GM12878 (cell line): ENCODE measurements around the gene TRIM38. TPM values are rescaled to one million over a fixed set of nuclear protein-coding genes. Genes with fewer than 3 reads are reported as not detected.

Experiments used
- ATAC-seq: fragments of 200-7000 bp; cut with Tn5 transposase; 3 replicates; pipeline ENCODE4 v1.9.1; 2020; ENCODE audit warnings: mild to moderate bottlenecking, moderate library complexity
- BruUV-seq: library from RNA; stranded (reverse); fragments of 400-500 nt; replicated peaks from 2 replicates; lab custom pipeline; 2021; lab: Mats Ljungman, UMichigan
- CTCF ChIA-PET: fragments of 300-600 bp; sonication (Branson Sonifier 250); formaldehyde crosslinking; extraction: SDS; loops from one replicate; lab custom pipeline; 2021; ENCODE audit warnings: inconsistent platforms; lab: Yijun Ruan, JAX
- POLR2A ChIA-PET: fragments of 350-600 bp; formaldehyde crosslinking; extraction: SDS; loops from one replicate; lab custom pipeline; 2021; ENCODE audit warnings: inconsistent platforms; lab: Charles Lee
- RAD21 ChIA-PET: fragments of 300-600 bp; sonication (Branson Sonifier 250); formaldehyde crosslinking; loops from one replicate; lab custom pipeline; 2023; ENCODE audit warnings: antibody characterized with exemption; ENCODE audit not compliant: unreplicated experiment; lab: Charles Lee
- SMC1A ChIA-PET: fragments of 300-600 bp; sonication (Branson Sonifier 250); formaldehyde crosslinking; loops from one replicate; lab custom pipeline; 2023; ENCODE audit not compliant: unreplicated experiment, uncharacterized antibody; lab: Charles Lee
- DNase-seq: peaks from one replicate; pipeline ENCODE4 v3.0.0-alpha.2; 2011; ENCODE audit warnings: low read depth, low spot score
- FAIRE-seq: peaks from 3 replicates; lab custom pipeline; 2011; peaks lifted over from hg19 to GRCh38; lab: Jason Lieb, UNC
- H2AFZ ChIP-seq: 2 replicates; pipeline ENCODE4 v1.6.0; 2011; ENCODE audit warnings: low read depth, low read length, control low read depth; ENCODE audit not compliant: control insufficient read depth
- H3K27ac ChIP-seq: 2 replicates; pipeline ENCODE4 v1.5.1; 2011; ENCODE audit warnings: control low read depth; ENCODE audit not compliant: control insufficient read depth, insufficient read depth
- H3K27me3 ChIP-seq, 2 experiments: replicated peaks in 1 of 2; 2 replicates each; pipeline versions ENCODE4 v1.6.0 to v1.6.1; 2011; ENCODE audit warnings: low read length in 1 of 2; ENCODE audit not compliant: control insufficient read depth in 2 of 2, insufficient read depth in 2 of 2
- H3K36me3 ChIP-seq, 2 experiments: 2 replicates each; pipeline ENCODE4 v1.5.1; 2011; ENCODE audit warnings: low read length in 1 of 2; ENCODE audit not compliant: control insufficient read depth in 2 of 2, insufficient read depth in 2 of 2
- H3K4me1 ChIP-seq: 2 replicates; pipeline ENCODE4 v1.6.1; 2011; ENCODE audit warnings: mild to moderate bottlenecking, low read length, moderate library complexity, mixed read lengths; ENCODE audit not compliant: control insufficient read depth, insufficient read depth
- H3K4me2 ChIP-seq: 2 replicates; pipeline ENCODE4 v1.6.0; 2011; ENCODE audit warnings: control low read depth; ENCODE audit not compliant: control insufficient read depth, insufficient read depth
- H3K4me3 ChIP-seq: fragments of 200-600 bp; sonication (generic); 2 replicates; pipeline ENCODE4 v1.5.1; 2016
- H3K79me2 ChIP-seq: 2 replicates; pipeline ENCODE4 v1.6.0; 2011; ENCODE audit warnings: low read length; ENCODE audit not compliant: control insufficient read depth, insufficient read depth
- H3K9ac ChIP-seq: 2 replicates; pipeline ENCODE4 v1.8.0; 2011; ENCODE audit warnings: low read length, control low read depth, mixed read lengths; ENCODE audit not compliant: control insufficient read depth, insufficient read depth
- H3K9me3 ChIP-seq: replicated peaks from 3 replicates; pipeline ENCODE4 v1.5.1; 2011; ENCODE audit warnings: mild to moderate bottlenecking, low read length; ENCODE audit not compliant: control insufficient read depth, insufficient read depth
- H4K20me1 ChIP-seq: 2 replicates; pipeline ENCODE4 v1.6.0; 2011; ENCODE audit not compliant: control insufficient read depth, insufficient read depth
- ATF7 ChIP-seq: fragments of 450-650 bp; IDR thresholded peaks from 2 replicates; pipeline ENCODE4 v1.6.1; 2016; ENCODE audit warnings: low read depth, mild to moderate bottlenecking
- JUND ChIP-seq: IDR thresholded peaks from 2 replicates; pipeline ENCODE4 v1.6.1; 2012; ENCODE audit warnings: low read depth, mild to moderate bottlenecking, low read length, improper control_type of control experiment, moderate library complexity
- KLF5 ChIP-seq: fragments of 450-650 bp; IDR thresholded peaks from 2 replicates; pipeline ENCODE4 v1.6.1; 2014; ENCODE audit warnings: mild to moderate bottlenecking; ENCODE audit not compliant: partially characterized antibody
- MEF2A ChIP-seq: IDR thresholded peaks from 2 replicates; pipeline ENCODE4 v1.6.1; 2011; ENCODE audit warnings: low read depth, mild to moderate bottlenecking, low read length, moderate library complexity; ENCODE audit not compliant: insufficient read depth
- MTA3 ChIP-seq: IDR thresholded peaks from 2 replicates; pipeline ENCODE4 v1.6.1; 2012; ENCODE audit warnings: low read length, inconsistent platforms, borderline replicate concordance
- PKNOX1 ChIP-seq: fragments of 450-650 bp; IDR thresholded peaks from 2 replicates; pipeline ENCODE4 v1.6.1; 2016; ENCODE audit warnings: mild to moderate bottlenecking
- POLR2AphosphoS2 ChIP-seq: IDR thresholded peaks from 2 replicates; pipeline ENCODE4 v1.6.1; 2011; ENCODE audit warnings: low read depth, mild to moderate bottlenecking, low read length, improper control_type of control experiment, moderate library complexity
- STAT1 ChIP-seq: fragments of 450-650 bp; conservative IDR thresholded peaks from 2 replicates; pipeline ENCODE4 v1.6.1; 2014; ENCODE audit warnings: antibody characterized with exemption, mild to moderate bottlenecking
- YBX1 ChIP-seq: fragments of 450-650 bp; IDR thresholded peaks from 2 replicates; pipeline ENCODE4 v1.6.1; 2016; ENCODE audit warnings: antibody characterized with exemption
- ZBTB40 ChIP-seq: fragments of 450-650 bp; IDR thresholded peaks from 2 replicates; pipeline ENCODE4 v1.6.1; 2016; ENCODE audit warnings: mild to moderate bottlenecking, moderate library complexity, borderline replicate concordance
- in situ Hi-C: fragments of 300-500 bp; cut with MboI; formaldehyde crosslinking; loops from 9 replicates; pipeline ENCODE4 v1.14.3; 2018; ENCODE audit warnings: mixed read lengths
- intact Hi-C: fragments of 100-400 bp; cut with micrococcal nuclease; formaldehyde crosslinking; loops from one replicate; pipeline ENCODE4 v1.14.2; 2022; ENCODE audit not compliant: unreplicated experiment
- polyA plus RNA-seq, 11 experiments: library from polyadenylated mRNA; depleted of rRNA in 4 of 11; unstranded in 6 of 11; stranded (reverse) in 5 of 11; fragments of >200 nt; fragmentation: Nextera tagmentation in 4 of 11; fragmentation: Illumina TruSeq in 1 of 11; extraction: Ambion mirVana in 4 of 11; extraction: Trizol in 1 of 11; gene quantifications; 1 replicate in 1 of 11; 2 replicates in 10 of 11; pipeline versions ENCODE4 v1.2.1 to v1.2.3, GENCODE V29; 2011 to 2016; ENCODE audit warnings: inconsistent platforms in 2 of 11, missing spikeins in 2 of 11, low read depth in 1 of 11
- total RNA-seq, 4 experiments: library from RNA; depleted of rRNA in 3 of 4; stranded (reverse); fragments of >200 nt in 3 of 4; fragmentation: Illumina TruSeq in 1 of 4; extraction: Trizol in 1 of 4; gene quantifications; 2 replicates each; pipeline versions ENCODE4 v1.2.1 to v1.2.3, GENCODE V29; 2013 to 2021
- TF ChIP-seq, protein P1 (sequence below): fragments of 450-650 bp; IDR thresholded peaks from 2 replicates; pipeline ENCODE4 v1.6.1; 2017; ENCODE audit warnings: mild to moderate bottlenecking
- TF ChIP-seq, protein P2 (sequence below): IDR thresholded peaks from 2 replicates; pipeline ENCODE4 v1.6.1; 2012; ENCODE audit warnings: mild to moderate bottlenecking, low read depth, low read length

The TRIM38 gene
- total and polyA plus RNA-seq, 10 of the 15 experiments (the other 5 are each of a cell fraction or from before 2014, with no cell fraction given) = 4.5 to 14.7 (median 11.1) TPM

- no TSS peak for BruUV-seq
- H3K27ac ChIP-seq = peak overlapping the region; percentile 95
- H3K4me1 ChIP-seq = peaks cover 9% of the 10 kb centered on the region
- ChIA-PET RAD21 (interaction anchor here (0.7 to 6.0 kb wide), 4 partner anchors 14 to 1101 kb away, joined by 3 to 38 read pairs (median 3); a partner anchor contains a TSS), SMC1A (interaction anchor here (0.8 to 4.4 kb wide), 4 partner anchors 8 to 309 kb away, joined by 3 to 39 read pairs (median 20); a partner anchor contains a TSS), CTCF (interaction anchor here (1.1 to 12.3 kb wide), 6 partner anchors 8 to 311 kb away, joined by 3 to 117 read pairs (median 10); a partner anchor contains a TSS), POLR2A (interaction anchor here (0.5 to 9.8 kb wide), 6 partner anchors 8 to 1864 kb away, joined by 3 to 128 read pairs (median 28); a partner anchor contains a TSS)
- FAIRE-seq (no peak), ATAC-seq (no peak), DNase-seq (no peak)
- peak overlapping the region; percentile 45 for H3K9ac ChIP-seq
- no peaks in the 10 kb centered on the region for H4K20me1 ChIP-seq
- H3K36me3 ChIP-seq = no peaks in the 10 kb centered on the region
- peak overlapping the region; percentile 50; the same call in 1 of the 2 replicates for H3K4me2 ChIP-seq
- H2AFZ ChIP-seq = no peak overlapping the region
- in situ Hi-C loops (no loop called here), intact Hi-C loops (loop anchor here (10.0 kb wide), 1 partner anchor 1095 kb away; the partner anchor contains the start of gene RIPOR2)
- H3K4me3 ChIP-seq = no peak overlapping the region
- H3K79me2 ChIP-seq = no peaks in the 10 kb centered on the region
- no peaks in the 10 kb centered on the region for H3K27me3 ChIP-seq
- no peaks in the 10 kb centered on the region for H3K9me3 ChIP-seq
- TF ChIP-seq POLR2AphosphoS2 (no peak), KLF5 (no peak), STAT1 (no peak), YBX1 (no peak), ZBTB40 (no peak), ATF7 (no peak), JUND (no peak), MEF2A (no peak), MTA3 (no peak), PKNOX1 (no peak)
- TF ChIP-seq, protein P1, sequence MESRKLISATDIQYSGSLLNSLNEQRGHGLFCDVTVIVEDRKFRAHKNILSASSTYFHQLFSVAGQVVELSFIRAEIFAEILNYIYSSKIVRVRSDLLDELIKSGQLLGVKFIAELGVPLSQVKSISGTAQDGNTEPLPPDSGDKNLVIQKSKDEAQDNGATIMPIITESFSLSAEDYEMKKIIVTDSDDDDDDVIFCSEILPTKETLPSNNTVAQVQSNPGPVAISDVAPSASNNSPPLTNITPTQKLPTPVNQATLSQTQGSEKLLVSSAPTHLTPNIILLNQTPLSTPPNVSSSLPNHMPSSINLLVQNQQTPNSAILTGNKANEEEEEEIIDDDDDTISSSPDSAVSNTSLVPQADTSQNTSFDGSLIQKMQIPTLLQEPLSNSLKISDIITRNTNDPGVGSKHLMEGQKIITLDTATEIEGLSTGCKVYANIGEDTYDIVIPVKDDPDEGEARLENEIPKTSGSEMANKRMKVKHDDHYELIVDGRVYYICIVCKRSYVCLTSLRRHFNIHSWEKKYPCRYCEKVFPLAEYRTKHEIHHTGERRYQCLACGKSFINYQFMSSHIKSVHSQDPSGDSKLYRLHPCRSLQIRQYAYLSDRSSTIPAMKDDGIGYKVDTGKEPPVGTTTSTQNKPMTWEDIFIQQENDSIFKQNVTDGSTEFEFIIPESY = no peak
- TF ChIP-seq, protein P2, sequence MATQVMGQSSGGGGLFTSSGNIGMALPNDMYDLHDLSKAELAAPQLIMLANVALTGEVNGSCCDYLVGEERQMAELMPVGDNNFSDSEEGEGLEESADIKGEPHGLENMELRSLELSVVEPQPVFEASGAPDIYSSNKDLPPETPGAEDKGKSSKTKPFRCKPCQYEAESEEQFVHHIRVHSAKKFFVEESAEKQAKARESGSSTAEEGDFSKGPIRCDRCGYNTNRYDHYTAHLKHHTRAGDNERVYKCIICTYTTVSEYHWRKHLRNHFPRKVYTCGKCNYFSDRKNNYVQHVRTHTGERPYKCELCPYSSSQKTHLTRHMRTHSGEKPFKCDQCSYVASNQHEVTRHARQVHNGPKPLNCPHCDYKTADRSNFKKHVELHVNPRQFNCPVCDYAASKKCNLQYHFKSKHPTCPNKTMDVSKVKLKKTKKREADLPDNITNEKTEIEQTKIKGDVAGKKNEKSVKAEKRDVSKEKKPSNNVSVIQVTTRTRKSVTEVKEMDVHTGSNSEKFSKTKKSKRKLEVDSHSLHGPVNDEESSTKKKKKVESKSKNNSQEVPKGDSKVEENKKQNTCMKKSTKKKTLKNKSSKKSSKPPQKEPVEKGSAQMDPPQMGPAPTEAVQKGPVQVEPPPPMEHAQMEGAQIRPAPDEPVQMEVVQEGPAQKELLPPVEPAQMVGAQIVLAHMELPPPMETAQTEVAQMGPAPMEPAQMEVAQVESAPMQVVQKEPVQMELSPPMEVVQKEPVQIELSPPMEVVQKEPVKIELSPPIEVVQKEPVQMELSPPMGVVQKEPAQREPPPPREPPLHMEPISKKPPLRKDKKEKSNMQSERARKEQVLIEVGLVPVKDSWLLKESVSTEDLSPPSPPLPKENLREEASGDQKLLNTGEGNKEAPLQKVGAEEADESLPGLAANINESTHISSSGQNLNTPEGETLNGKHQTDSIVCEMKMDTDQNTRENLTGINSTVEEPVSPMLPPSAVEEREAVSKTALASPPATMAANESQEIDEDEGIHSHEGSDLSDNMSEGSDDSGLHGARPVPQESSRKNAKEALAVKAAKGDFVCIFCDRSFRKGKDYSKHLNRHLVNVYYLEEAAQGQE = no peak
Observed at GRCh38 chr6:26029570-26029856, 66.9 kb downstream of the TRIM38 start.
